Measurements from ENCODE around the gene PRDX5.
A peak's percentile ranks its signal among the peaks of the same experiment; 100 is the strongest.

The PRDX5 gene

DNA sequence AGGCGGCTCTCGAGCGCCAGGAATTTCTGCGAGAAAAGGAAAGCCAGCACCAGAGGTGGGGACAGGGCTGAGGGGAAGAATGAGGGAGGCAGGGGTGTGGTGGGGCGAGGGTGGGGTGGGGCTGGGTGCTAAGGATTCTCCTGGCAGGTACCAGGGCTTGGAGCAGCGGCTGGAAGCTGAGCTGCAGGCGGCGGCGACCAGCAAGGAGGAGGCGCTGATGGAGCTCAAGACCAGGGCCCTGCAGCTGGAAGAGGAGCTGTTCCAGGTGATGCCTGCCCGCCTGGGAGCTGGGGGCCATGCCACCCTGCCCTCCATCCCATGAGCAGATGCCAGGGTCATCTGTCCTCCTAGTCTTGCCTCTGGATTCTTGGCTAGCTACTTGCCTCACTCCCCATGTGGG, 31.5 kb downstream of the PRDX5 start:
- DNase-seq = no peak

DNA sequence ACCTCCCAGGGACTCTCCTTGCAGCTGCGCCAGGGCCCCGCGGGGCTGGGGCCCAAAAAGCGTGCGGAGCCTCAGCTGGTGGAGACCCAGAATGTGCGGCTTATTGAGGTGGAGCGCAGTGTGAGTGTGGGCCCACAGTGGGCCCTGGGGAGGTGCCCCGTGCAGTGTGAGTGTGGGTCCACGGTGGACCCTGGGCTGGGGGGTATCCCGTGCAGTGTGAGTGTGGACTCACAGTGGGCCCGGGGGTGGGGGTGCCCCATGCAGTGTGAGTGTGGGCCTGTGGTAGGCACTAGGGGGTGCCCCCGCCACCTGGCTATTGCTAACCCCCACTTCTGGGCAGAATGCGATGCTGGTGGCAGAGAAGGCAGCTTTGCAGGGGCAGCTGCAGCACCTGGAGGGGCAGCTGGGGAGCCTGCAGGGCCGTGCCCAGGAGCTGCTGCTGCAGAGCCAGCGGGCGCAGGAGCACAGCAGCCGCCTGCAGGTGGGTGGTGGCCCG, 33.3 kb downstream of the PRDX5 start:
- DNase-seq = no peak

GRCh38 chr11:64352099-64352994, 34.4 kb downstream of the PRDX5 start:
- DNase-seq = no peak

GRCh38 chr11:64352995-64353714, 35.2 kb downstream of the PRDX5 start:
- no peak for DNase-seq

DNA sequence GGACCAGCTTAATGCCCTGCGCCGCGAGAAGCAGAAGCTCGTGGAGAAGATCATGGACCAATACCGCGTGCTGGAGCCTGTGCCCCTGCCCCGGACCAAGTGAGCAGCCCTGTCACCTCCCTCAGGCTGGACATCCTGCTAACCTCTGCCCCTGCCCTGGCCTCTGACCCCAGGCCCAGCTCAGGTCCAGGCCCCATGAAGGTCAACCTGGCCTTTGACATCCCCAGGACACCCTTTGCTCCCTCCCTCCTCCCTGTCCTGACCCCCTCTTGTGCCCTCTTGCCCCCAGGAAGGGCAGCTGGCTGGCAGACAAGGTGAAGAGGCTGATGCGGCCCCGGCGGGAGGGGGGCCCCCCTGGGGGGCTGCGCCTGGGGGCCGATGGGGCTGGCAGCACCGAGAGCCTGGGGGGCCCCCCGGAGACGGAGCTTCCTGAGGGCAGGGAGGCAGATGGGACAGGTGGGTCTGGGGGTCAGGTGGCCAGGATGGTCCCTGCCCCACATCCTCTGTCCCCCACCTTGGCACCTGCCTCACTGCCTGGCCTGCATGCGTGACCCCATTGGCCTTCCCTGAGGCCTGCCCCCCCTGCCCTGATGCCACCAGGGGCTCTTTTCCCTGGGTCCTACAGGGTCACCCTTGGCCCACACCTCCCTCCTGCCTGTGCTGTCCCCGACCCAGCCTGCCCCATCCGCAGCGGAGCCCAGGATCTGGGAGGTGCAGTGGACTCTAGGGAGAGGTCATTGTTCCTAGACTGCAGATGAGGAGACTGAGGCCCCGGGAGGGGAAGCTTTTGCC, 36.0 kb downstream of the PRDX5 start:
- DNase-seq = no peak

DNA sequence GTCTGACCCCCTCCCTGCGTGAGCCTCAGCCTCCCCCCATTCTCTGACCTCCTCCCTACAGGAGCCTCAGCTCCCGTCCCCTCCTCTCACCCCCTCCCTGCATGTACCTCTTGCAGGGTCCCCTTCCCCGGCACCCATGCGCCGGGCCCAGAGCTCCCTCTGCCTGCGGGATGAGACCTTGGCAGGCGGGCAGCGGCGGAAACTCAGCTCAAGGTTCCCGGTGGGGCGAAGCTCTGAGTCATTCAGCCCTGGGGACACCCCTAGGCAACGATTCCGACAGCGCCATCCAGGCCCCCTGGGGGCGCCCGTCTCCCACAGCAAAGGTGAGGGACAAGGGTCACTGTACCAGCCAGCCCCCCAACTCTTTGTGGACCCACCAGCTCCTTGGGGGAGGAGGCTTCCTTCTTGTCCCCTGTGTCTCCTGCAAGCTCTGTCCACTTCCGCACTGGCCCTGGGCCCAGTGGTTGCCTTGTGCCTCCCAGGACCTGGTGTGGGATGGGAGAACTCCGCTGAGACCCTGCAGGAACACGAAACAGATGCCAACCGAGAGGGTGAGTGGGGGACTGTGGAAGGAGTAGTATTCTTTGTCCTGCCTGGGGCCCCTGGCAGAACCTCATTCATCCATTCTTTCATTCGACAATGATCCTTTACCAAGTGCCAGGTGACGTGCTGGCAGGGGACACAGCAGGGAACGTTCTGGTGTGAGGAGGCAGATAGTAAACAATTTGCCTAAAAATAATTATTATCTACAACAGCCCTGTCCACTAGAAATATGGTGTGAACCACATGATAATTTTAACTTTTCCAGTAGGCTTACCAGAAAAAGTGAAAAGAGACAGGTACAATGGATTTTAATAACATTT, 37.4 kb downstream of the PRDX5 start:
- DNase-seq = peak in 1 of 2 experiments; percentile 74

DNA sequence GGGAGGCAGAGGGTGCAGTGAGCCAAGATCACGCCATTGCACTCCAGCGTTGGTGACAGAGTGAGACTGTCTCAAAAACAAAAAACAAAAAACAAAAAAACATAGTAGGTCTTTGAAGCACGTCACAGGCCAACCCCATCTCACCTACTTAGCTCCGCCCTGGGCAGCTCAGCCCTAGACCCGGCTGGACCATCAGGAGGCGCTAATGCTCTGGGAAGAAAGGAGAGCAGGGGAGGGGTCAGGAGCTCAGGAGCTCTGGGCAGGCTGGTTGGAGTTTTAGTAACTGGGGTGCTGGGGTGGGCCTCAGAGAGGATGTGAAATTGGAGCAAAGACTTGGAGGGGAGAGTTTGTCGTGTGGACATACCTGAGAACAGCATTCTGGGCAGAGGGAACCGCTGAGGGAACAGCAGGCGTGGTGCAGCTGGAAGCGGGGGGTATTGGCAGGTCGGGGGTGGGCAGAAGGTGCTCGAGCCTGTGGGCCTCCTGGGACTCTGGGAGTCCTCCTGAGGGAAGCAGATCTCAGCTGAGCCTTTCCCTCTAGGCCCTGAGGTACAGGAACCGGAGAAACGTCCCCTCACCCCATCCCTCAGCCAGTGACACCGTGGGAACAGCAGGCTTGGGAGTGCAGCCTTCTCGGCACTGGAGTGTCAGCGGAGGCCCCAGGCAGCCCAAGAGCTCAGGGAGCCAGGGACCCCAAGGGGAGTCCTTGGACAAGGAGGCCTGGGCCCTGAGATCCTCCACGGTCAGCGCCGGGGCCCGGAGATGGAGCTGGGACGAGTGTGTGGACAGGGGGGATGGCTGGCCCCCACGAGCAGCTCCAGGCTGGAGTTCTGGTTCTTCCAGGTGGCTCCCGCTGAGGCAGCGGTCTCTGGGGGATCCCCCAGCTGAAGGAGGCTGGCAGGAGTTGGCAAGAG, 38.8 kb downstream of the PRDX5 start:
- DNase-seq = peak in 1 of 2 experiments; percentile 49

GRCh38 chr11:64357446-64357845, 39.5 kb downstream of the PRDX5 start:
- no peak for DNase-seq

DNA sequence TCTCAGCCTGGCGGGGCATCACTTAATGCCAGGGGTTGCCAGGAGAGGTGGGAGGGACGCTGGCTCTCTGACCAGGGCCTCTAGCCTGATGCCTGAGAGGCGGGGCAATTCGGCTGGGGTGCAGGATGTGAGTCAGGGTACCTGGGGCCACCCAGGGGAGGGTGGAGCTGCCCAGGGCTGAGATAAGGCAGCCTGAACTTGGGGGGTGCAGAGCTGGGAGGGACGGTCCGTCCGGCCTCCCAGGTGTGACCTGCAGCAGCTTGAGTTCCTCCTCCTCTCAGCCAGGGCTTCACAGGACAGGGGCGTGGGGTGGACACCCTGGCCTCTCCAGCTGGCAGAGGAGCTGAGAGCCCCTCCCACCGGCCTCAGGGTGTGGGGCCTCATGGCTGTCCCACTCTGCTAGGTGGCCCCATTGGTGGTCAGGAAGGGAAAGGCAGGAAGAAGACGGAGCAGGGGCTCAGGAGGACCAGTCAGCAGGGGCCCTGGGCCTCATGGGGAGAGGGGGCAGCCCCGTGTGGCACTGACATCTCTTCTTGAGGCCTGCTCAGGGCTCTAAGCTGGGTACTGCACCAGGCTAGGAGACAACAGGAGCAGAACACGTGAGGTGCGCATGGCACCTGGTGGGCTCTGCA, 40.1 kb downstream of the PRDX5 start:
- peak; percentile 63 to 67 for DNase-seq

DNA sequence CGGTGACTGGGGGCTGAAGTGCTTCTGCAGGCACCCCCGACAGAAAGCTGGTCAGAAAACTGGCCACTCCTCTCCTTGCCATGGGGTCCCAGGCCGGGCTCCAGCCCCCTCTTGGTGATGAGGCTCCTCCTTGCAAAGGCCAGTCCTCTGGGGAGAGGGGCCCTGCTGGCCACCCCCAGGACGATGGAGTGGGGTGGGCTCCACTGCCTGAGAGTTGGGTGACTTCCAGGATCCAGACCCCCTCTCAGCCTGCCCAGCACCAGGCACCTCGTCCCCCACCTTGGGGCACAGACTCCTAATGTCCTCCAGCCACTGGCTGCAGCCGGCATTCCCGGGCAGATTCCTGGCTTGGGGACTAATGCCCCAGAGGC, 40.6 kb downstream of the PRDX5 start:
- no peak for DNase-seq

GRCh38 chr11:64358907-64359711, 41.2 kb downstream of the PRDX5 start, which contains the start of gene RPS6KA4:
TSS of gene RPS6KA4 (plus strand) at chr11:64359162. CDS start at chr11:64359236, 74 bp downstream.
- DNase-seq = peak in 1 of 2 experiments; percentile 39

DNA sequence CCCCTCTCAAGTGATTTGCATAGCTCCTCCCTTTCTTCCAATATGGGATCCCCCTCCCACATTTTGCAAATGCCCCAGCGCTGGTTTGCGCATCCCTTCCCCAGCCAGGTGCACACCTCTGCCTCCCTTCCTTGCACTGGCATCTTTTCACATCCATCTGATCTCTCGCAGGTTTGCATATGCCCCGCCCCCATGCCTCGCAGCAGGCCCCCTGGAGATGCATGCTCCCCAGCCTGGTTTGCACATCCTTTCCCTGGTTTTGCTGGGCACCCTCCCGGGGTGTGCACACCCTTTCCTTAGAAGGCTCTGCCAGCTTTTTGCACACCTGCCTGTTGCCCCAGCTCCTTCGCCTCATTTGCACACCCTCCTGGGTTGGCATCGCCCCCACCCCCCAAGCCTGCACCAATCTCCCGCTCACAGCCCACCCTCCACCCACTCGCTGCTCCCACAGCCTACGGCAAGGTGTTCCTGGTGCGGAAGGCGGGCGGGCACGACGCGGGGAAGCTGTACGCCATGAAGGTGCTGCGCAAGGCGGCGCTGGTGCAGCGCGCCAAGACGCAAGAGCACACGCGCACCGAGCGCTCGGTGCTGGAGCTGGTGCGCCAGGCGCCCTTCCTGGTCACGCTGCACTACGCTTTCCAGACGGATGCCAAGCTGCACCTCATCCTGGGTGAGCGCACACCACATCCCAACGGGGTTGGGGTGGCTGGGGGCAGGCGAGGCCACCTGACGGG, 42.0 kb downstream of the PRDX5 start:
- no peak for DNase-seq

- no peak for DNase-seq
These were observed 42.6 kb downstream of the PRDX5 start for GRCh38 chr11:64360448-64360921.

DNA sequence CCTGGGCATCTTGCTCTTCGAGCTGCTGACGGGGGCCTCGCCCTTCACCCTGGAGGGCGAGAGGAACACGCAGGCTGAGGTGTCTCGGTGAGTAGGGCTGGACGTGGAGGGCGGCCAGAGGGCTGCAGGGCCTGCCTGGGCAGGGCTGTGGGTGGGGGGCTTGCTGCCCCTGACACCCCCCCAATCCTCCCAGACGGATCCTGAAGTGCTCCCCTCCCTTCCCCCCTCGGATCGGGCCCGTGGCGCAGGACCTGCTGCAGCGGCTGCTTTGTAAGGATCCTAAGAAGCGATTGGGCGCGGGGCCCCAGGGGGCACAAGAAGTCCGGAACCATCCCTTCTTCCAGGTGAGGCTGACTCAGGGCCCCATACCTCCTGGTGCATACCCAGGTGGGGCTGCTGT, 43.7 kb downstream of the PRDX5 start:
- no peak for DNase-seq

DNA sequence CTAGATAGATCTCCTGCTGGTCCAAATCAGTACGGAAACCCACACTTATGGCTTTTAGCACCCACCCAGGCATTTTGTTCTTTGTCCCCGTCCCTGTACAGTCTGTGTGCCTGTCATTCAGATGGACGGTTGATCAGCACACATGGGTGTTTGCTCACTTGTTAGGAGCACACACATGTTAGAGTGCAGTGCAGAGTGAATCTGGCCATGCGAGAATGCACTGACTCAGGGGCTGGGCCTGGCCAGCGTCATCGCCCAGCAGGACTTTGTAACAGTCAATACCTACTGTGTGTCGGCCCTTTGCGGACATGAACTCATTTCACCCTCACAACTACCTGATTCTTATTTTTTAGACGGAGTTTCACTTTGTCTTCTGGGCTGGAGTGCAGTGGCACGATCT, 44.4 kb downstream of the PRDX5 start:
- no peak for DNase-seq

GRCh38 chr11:64364435-64364834, 46.5 kb downstream of the PRDX5 start:
- no peak for DNase-seq

DNA sequence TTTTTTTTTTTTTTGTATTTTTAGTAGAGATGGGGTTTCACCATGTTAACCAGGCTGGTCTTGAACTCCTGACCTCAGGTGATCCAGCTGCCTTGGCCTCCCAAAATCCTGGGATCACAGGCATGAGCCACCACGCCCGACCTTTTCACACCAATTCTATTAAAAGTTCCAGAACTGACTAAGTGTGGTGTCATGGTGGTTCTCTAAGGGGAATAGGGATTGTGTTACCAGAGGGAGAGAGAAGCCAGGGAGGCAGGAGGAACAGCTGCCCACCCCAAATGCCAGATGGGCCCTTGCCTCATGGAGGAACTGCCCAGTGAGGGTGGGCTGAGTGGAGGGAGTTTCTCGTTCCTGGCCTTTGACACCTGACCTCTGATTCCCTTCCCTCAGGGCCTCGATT, 47.0 kb downstream of the PRDX5 start:
- DNase-seq = no peak

DNA sequence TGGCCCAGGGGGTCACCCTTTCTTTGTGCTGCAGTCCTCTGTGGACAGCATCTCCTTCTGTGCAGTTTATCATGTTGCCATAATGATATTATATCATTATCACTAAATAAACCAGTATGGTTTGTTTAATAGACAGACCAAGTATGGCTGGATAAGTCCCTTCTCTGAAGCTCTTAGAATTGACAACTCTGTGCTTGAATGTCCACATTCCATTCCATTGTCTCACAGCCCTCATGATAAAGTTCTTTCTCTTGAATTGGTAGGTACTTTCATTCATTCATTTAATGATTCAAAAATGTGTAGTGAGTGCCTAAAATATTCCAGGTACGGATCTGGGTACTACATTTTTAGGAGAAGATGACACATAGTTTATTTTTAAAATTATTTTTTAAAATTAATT, 48.8 kb downstream of the PRDX5 start:
- no peak for DNase-seq

All from SW 1271 (cell line).